Heart left ventricle (tissue), 16 donors: ENCODE measurements around the gene FAAH2. TPM values are rescaled to one million over a fixed set of nuclear protein-coding genes. Genes with fewer than 3 reads are reported as not detected.

ENCODE experiments used
- ATAC-seq, 4 donors: fragments of 200-7000 bp; cut with Tn5 transposase; one replicate each; pipeline ENCODE4 v1.9.1; 2020 to 2022; ENCODE audit warnings: moderate library complexity in 4 of 4, mild to moderate bottlenecking in 3 of 4, moderate number of reproducible peaks in 1 of 4
- DNase-seq, 5 donors: peaks; one replicate each; pipeline ENCODE4 v3.0.0-alpha.2; 2020
- H3K27ac ChIP-seq, 12 donors: fragments of 200-600 bp; sonication (generic) in 4 of 12; one replicate each; pipeline versions ENCODE4 v1.5.0 to v1.8.0; 2016 to 2022; ENCODE audit warnings: mild to moderate bottlenecking in 2 of 12
- H3K27me3 ChIP-seq, 9 donors: fragments of 200-600 bp; sonication (generic) in 2 of 9; one replicate each; pipeline versions ENCODE4 v1.5.1 to v1.8.0; 2016 to 2022; ENCODE audit warnings: mild to moderate bottlenecking in 3 of 9
- H3K36me3 ChIP-seq, 9 donors: fragments of 200-600 bp; sonication (generic) in 2 of 9; one replicate each; pipeline versions ENCODE4 v1.5.0 to v1.8.0; 2018 to 2022; ENCODE audit warnings: mild to moderate bottlenecking in 2 of 9
- H3K4me1 ChIP-seq, 12 donors: fragments of 200-600 bp; sonication (generic) in 4 of 12; one replicate each; pipeline versions ENCODE4 v1.5.0 to v1.8.0; 2016 to 2022; ENCODE audit warnings: mild to moderate bottlenecking in 3 of 12
- H3K4me3 ChIP-seq, 12 donors: fragments of 200-600 bp; sonication (generic) in 4 of 12; one replicate each; pipeline versions ENCODE4 v1.5.0 to v1.8.0; 2017 to 2022; ENCODE audit warnings: mild to moderate bottlenecking in 9 of 12, moderate library complexity in 4 of 12
- H3K9me3 ChIP-seq, 12 donors: fragments of 200-600 bp; sonication (generic) in 4 of 12; one replicate each; pipeline versions ENCODE4 v1.5.0 to v1.8.0; 2016 to 2022; ENCODE audit warnings: mild to moderate bottlenecking in 1 of 12
- CTCF ChIP-seq, 12 donors: fragments of 200-600 bp; sonication (generic) in 4 of 12; IDR thresholded peaks; one replicate each; pipeline versions ENCODE4 v1.5.0 to v1.8.0; 2018 to 2022; ENCODE audit warnings: antibody characterized with exemption in 12 of 12, mild to moderate bottlenecking in 5 of 12
- POLR2A ChIP-seq, 2 donors: fragments of 450-650 bp; IDR thresholded peaks; one replicate each; pipeline ENCODE4 v1.6.1; 2017; ENCODE audit warnings: antibody characterized with exemption in 2 of 2, mild to moderate bottlenecking in 2 of 2, moderate library complexity in 2 of 2
- WGBS, 4 donors: extraction: QIAGEN DNeasy Blood & Tissue Kit in 2 of 4; methylation state at CpG; one replicate each; pipeline versions ENCODE4 v1.1.5 to v1.1.7; 2013 to 2018; 5-methylcytosine and 5-hydroxymethylcytosine counted together
- intact Hi-C, 10 donors: fragments of 100-400 bp; cut with DNase I; formaldehyde crosslinking; loops; one replicate each; pipeline versions ENCODE4 v1.11.1 to v1.14.2; 2022
- polyA plus RNA-seq, 2 donors: library from polyadenylated mRNA; stranded (reverse); fragments of 200-250 nt; gene quantifications; one replicate each; pipeline ENCODE4 v1.2.3, GENCODE V29; 2013
- total RNA-seq, 9 donors: library from RNA; depleted of rRNA in 2 of 9; stranded (reverse); fragments of >200 nt in 2 of 9; fragmentation: NEBNext Ultra II Directional in 3 of 9; extraction: Animal tissue kit (Norgen Biotek cat#: 25700) in 3 of 9; gene quantifications; one replicate each; pipeline versions ENCODE4 v1.1.0 to v1.2.4, GENCODE V29; 2016 to 2023
- donor health status: ischemic (EF 13 %, LVEDD 7.1; RV severe dilation, severe dysfunction).
- donor health status: healthy with polysubstance abuse.
- donor health status: DM: no; HTN: yes; CAD: no.
- donor health status: DM: no; HTN: no; CAD: no.
- donor health status: ischemic (EF 25% LVEDD 6.9; RV normal size, moderate dysfunction).
- donor health status: ischemic (EF 25% LVEDD 5.7; RV mildly dilated, moderate dysfunction).
- donor health status: healthy.
- donor health status: DM: yes; HTN: yes; CAD: no.
- donor health status: ischemic (EF 35%, LVEDD 5.7; RV mildly dilated, moderate dysfunction).
- donor health status: nonischemic (EF 11% LVEDD 7.7; RV severe dilation, severe dysfunction).
- donor health status: DM: yes; HTN: yes; CAD: no.
- donor health status: PGD.
- donor health status: ischemic (EF 29% LVEDD 5.4; RV normal size, mild dysfunction).
- donor health status: nonischemic (EF 23%, LVEDD 6.1; RV moderate dilation, normal function).

The FAAH2 gene
- total and polyA plus RNA-seq, 11 donors, result 0.10 to 1.6 (median 0.37) TPM; not detected in 4

GRCh38 chrX:57445076-57445475 lies 158.6 kb downstream of the FAAH2 start:
- intact Hi-C loops, result no loop called here
- ATAC-seq, result no peak

GRCh38 chrX:57445832-57446231 lies 159.3 kb downstream of the FAAH2 start:
- Histone ChIP-seq H3K36me3 (no peaks in the 10 kb centered on the region), H3K9me3 (no peaks in the 10 kb centered on the region), H3K4me1 (no peaks in the 10 kb centered on the region), H3K27ac (no peak overlapping the region), H3K27me3 (peaks cover 0 to 7% (median 0%) of the 10 kb centered on the region in 9 donors), H3K4me3 (no peak overlapping the region)
- intact Hi-C loops, result no loop called here
- 67 to 86% (median 80%) methylated on average over 1 of the region's 1 CpG for WGBS, 4 donors
- no peak for DNase-seq
- no peak for TF ChIP-seq POLR2A (IDR thresholded peaks at IDR 0.05)
- no peak for TF ChIP-seq CTCF (IDR thresholded peaks at IDR 0.05)
- no peak for ATAC-seq

More at GRCh38 chrX:57445076-57445475, 158.6 kb downstream of the FAAH2 start:
- WGBS, 4 donors, result 51 to 67% (median 64%) methylated on average over 4 to 5 of the region's 5 CpGs
- peaks cover 0 to under 1% (median 0%) of the 10 kb centered on the region in 12 donors for H3K9me3 ChIP-seq
- no peaks in the 10 kb centered on the region for H3K4me1 ChIP-seq
- no peaks in the 10 kb centered on the region for H3K36me3 ChIP-seq
- no peak overlapping the region for H3K4me3 ChIP-seq
- peaks cover 0 to 7% (median 0%) of the 10 kb centered on the region in 9 donors for H3K27me3 ChIP-seq
- TF ChIP-seq CTCF (IDR thresholded peaks at IDR 0.05) (no peak), POLR2A (IDR thresholded peaks at IDR 0.05) (no peak)
- no peak overlapping the region for H3K27ac ChIP-seq
- DNase-seq, result no peak

GRCh38 chrX:57447856-57448255 lies 161.3 kb downstream of the FAAH2 start:
- no peak for TF ChIP-seq POLR2A (IDR thresholded peaks at IDR 0.05)
- no peak for TF ChIP-seq CTCF (IDR thresholded peaks at IDR 0.05)
- ATAC-seq (no peak), DNase-seq (no peak)
- intact Hi-C loops, result no loop called here
- Histone ChIP-seq H3K4me3 (no peak overlapping the region), H3K27me3 (peaks cover 0 to 7% (median 0%) of the 10 kb centered on the region in 9 donors), H3K36me3 (no peaks in the 10 kb centered on the region), H3K4me1 (no peaks in the 10 kb centered on the region), H3K9me3 (no peaks in the 10 kb centered on the region), H3K27ac (no peak overlapping the region)
- 62 to 74% (median 67%) methylated on average over 2 of the region's 2 CpGs for WGBS, 4 donors

- Histone ChIP-seq H3K9me3 (no peaks in the 10 kb centered on the region), H3K4me3 (no peak overlapping the region), H3K36me3 (no peaks in the 10 kb centered on the region), H3K27ac (no peak overlapping the region), H3K4me1 (no peaks in the 10 kb centered on the region), H3K27me3 (no peaks in the 10 kb centered on the region)
- no peak for DNase-seq
- 37 to 47% (median 45%) methylated on average over 3 of the region's 3 CpGs for WGBS, 4 donors
- no peak for ATAC-seq
- intact Hi-C loops, result loop anchor here in 7 of 10 donors (5.0 to 10.0 kb wide), 5 partner anchors 287 to 657 kb away; no protein-coding TSS in a partner anchor
- no peak for TF ChIP-seq POLR2A (IDR thresholded peaks at IDR 0.05)
- TF ChIP-seq CTCF (IDR thresholded peaks at IDR 0.05), result no peak
Measured at GRCh38 chrX:57451426-57452020, 165.0 kb downstream of the FAAH2 start.
